Skin epidermis (tissue), 12 donors: Measurements from ENCODE around the gene ZBED4.
A peak's percentile ranks its signal among the peaks of the same experiment; 100 is the strongest.
"Not testable (repeated sequence)": the region's sequence is repeated elsewhere in the genome, so short reads cannot be mapped to it uniquely, and the experiment has no call there.

Experiments
- H3K27ac ChIP-seq, 21 experiments: fragments of 200-600 bp; sonication (generic) in 11 of 21; one replicate each; pipeline ENCODE4 v1.5.0; 2020; ENCODE audit warnings: mild to moderate bottlenecking in 3 of 21, inconsistent platforms in 2 of 21, moderate library complexity in 2 of 21
- H3K4me3 ChIP-seq, 7 experiments: fragments of 200-600 bp; sonication (generic) in 2 of 7; one replicate each; pipeline ENCODE4 v1.5.0; 2020; ENCODE audit warnings: inconsistent platforms in 2 of 7, mild to moderate bottlenecking in 2 of 7, moderate library complexity in 1 of 7

ZBED4 gene, protein sequence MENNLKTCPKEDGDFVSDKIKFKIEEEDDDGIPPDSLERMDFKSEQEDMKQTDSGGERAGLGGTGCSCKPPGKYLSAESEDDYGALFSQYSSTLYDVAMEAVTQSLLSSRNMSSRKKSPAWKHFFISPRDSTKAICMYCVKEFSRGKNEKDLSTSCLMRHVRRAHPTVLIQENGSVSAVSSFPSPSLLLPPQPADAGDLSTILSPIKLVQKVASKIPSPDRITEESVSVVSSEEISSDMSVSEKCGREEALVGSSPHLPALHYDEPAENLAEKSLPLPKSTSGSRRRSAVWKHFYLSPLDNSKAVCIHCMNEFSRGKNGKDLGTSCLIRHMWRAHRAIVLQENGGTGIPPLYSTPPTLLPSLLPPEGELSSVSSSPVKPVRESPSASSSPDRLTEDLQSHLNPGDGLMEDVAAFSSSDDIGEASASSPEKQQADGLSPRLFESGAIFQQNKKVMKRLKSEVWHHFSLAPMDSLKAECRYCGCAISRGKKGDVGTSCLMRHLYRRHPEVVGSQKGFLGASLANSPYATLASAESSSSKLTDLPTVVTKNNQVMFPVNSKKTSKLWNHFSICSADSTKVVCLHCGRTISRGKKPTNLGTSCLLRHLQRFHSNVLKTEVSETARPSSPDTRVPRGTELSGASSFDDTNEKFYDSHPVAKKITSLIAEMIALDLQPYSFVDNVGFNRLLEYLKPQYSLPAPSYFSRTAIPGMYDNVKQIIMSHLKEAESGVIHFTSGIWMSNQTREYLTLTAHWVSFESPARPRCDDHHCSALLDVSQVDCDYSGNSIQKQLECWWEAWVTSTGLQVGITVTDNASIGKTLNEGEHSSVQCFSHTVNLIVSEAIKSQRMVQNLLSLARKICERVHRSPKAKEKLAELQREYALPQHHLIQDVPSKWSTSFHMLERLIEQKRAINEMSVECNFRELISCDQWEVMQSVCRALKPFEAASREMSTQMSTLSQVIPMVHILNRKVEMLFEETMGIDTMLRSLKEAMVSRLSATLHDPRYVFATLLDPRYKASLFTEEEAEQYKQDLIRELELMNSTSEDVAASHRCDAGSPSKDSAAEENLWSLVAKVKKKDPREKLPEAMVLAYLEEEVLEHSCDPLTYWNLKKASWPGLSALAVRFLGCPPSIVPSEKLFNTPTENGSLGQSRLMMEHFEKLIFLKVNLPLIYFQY

DNA sequence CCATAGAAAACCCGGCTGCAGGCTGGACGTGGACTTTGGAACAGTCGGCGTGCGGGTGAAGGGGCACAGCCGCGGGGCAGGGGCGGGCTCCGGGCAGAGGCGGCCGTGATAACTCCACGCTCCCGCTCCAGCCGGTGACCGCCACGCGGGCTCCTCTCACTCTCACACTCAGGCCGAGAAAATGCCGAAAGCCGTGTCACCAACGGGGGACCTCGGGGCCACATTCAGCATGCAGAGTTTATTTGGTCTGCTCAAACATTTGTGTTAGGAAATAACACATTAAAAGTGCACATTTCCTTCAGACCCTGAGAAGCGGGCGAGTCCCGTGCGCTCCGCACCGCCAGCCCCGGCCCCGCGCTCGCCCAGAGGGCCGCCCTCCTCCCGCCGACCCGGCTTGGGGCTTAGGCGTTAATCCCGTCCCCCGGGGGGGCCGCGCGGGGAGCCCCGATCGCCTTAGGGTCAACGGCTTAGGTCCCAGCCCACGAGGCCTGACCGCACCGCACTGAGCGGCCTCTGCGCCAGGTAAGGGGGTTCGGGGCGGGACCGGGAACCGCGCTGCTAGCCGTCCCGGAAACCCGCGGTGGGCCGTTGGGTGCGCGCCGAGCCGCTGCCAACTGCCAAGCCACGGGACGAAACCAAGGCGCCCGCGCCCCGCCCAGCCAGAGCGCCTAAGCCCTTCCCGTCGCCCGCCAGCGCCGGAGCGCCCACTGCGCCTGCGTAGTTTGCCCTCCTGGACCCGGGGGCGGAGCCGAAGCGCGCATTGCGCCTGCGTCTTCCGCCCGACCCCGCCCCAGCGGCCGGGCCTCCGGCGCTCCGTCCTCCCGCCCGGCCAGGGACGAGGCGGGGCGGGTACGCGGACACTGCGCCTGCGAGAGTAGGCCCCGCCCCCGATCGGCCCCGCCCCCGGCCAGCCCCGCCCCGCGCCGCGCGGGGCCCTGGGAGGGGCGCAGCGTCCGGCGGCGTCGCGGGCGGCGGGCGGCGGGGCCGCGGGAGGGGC is at the start of gene ZBED4:
Gene ZBED4, plus strand, starts transcription at position 947 of the 997 bp plus-strand sequence. CDS start 29,819 bp downstream, outside the sequence.
- Histone ChIP-seq H3K27ac (peak within 1 kb of the TSS; percentile 68 to 98 (median 96)), H3K4me3 (peak within 1 kb of the TSS; percentile 57 to 90 (median 67))

DNA sequence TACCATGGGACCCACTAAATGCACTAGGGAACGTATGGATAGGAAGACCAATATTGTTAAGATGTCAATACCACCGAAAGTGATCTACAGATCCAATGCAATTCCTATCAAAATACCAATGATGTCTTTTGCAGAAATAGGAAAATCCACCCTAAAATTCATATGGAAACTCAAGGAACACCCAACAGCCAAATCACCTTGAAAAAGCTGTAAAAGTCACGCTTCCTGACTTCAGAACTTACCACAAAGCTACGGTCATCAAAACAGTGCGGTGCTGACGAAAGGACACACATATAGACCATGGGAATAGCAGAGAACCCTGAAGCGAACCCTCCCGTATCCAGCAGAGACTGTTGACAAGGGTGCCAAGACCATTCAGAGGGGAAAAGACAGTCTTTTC is 46.5 kb upstream of the ZBED4 start:
- Histone ChIP-seq H3K4me3 (no peak overlapping the region), H3K27ac (no peak overlapping the region)

DNA sequence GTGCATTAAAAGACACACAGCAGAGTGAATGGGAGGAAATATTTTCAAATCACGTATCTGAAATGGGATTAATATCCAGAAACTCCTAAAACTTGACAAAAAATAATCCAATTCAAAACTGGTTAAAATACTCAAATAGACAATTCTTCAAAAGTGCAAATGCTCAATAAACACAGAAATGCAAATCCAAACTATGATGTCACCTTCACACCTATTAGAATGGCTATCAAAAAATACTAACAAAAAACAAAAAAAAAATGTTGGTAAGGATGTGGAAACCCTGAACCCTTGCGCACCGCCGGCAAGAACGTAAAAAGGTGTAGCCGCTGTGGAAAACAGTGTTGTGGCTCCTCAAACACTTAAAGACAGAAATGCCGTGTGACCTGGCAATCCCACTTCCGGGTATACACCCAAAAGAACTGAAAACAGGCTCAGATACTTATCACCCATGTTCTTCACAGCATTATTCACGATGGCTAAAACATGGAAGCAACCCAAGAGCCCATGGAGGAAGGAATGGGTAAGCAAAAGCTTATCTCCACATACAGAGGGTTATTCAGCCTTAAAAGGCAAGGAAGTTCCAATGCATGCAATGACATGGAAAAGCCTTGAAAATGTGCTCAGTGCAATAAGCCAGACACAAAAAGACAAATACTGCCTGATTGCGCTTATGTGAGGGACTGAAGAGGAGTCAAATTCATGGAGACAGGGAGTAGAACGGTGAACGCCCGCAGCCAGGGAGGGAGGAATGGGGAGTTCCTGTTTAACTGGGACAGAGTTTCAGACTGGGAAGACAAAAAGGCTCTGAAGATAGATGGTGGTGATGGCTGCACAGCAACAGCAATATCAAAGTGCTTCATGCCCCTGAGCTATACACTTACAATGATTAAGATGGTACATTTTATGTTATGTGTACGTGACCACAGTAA is 45.6 kb upstream of the ZBED4 start:
- H3K4me3 ChIP-seq = no peak overlapping the region
- H3K27ac ChIP-seq = peak overlapping the region in 1 of 21 experiments; percentile 5

DNA sequence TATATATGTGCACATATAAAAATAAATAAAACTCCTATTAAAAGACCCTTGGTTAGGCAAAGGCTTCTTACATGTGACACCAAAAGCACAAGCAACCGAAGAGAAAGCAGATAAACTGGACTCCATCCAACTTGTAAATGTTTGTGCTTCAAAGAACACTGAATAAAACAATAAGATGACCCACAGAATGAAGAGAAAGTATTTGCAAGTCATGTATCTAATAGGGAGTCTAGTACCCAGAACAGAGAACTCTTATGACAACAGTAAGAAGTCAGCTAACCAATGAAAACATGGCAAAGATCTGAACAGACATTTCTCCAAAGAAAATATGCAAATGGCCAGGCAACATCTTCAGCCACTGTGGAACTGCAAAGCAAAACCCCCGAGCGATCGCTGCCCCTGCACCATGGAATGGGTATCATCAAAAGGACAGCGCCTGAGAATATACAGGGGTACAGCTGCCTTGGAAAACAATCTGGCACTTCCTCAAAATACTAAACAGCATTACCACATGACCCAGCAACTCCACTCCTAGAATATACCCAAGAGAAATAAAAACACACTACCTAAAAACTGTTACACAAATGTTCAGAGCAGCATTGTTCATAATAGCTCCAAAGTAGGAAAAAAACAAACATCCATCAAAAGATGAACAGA is 43.2 kb upstream of the ZBED4 start:
- Histone ChIP-seq H3K4me3 (no peak overlapping the region), H3K27ac (no peak overlapping the region)

DNA sequence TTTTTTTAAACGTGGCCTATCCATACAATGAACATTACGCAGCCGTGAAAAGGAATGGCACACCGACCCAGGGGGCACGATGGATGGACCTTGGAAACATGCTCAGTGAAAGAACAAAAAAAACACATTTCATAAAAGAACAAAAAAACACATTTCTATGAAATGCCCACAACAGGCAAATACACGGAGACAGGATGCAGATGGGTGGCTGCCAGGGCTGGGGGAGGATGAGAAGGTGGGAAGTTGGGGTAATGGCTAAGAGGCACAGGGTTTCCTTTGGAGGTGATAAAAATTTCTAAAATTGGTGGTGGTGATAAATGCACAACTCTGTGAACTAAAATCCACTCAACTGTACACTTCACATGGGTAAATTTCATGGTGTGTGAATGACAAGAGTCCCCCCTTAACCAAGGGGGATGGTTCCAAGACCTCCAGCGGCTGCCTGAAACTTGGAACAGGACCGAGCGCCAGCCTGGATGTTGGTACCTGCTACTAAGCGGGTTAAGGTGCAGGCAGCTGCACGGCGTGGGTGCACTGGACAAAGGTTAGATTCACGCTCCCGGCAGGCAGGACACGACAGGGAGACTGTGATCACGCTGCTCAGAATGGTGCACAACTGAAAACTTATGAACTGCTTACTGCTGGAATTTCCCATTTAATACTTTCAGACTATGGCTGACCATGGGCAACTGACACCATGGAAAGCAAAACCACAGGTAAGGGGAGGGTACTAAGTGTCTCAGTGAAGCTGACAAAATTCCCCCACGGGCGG is 42.4 kb upstream of the ZBED4 start:
- Histone ChIP-seq H3K4me3 (no peak overlapping the region), H3K27ac (no peak overlapping the region)

DNA sequence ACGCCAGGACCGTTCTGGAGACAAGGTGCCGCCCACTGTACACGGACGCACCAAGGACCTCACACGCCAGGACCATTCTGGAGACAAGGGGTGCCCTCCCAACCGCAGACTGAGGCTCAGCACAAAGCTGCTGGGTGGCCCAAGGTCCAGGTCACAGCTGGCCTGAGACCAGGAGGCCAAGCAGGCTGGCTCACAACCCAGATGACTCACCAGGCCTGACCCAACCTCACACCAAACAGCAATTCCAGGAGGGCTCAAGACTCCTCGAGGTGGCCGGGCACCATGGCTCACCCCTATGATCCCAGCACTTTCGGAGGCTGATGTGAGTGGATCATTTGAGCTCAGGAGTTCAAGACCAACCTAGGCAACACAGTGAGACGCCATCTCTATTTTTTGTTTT is 40.8 kb upstream of the ZBED4 start:
- H3K27ac ChIP-seq = no peak overlapping the region
- H3K4me3 ChIP-seq = no peak overlapping the region

DNA sequence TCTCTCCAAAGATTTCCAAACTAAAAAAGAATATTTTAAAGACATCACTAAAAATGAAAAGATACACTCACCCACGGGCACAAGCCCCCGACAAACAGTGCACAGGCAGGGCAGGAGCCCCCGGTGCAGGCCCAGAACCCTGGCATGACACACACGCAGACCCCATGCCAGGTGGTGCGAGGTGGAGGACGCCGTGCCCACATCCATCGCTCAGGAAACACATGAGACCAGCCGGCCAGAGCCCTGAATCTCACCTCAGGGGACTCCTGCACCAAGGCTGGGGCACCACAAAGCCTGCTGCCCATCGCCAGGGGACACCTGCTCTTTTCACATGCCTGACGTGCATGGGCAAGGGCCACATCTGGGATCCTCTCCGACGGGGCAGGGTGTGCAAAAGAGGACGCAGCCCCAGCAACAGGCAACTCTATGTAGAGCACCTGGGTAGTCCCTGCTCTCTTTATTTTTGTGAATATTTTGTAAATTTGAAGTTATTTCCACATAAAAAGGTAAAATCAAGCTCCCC is 39.4 kb upstream of the ZBED4 start:
- Histone ChIP-seq H3K4me3 (no peak overlapping the region), H3K27ac (no peak overlapping the region)

DNA sequence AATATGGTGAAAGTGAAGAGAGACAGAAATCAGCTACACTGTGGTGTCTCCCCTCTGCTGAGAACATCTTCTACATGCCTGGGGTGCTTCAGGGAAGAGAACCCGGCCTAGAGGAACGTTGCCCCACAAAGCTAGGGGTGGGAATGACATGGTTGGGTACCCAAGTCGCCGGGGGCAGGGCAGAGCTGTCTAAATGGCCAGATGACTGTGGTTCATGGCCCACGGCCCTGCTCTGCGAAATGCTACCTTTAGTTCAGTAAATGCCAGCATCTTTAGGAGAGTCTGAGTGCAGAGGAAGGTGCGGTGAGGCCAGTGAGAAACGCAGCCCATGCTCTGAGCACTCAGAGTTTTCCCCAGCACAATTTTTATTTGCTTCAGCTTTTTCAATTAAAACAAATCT is 38.8 kb upstream of the ZBED4 start:
- Histone ChIP-seq H3K4me3 (no peak overlapping the region), H3K27ac (no peak overlapping the region)

DNA sequence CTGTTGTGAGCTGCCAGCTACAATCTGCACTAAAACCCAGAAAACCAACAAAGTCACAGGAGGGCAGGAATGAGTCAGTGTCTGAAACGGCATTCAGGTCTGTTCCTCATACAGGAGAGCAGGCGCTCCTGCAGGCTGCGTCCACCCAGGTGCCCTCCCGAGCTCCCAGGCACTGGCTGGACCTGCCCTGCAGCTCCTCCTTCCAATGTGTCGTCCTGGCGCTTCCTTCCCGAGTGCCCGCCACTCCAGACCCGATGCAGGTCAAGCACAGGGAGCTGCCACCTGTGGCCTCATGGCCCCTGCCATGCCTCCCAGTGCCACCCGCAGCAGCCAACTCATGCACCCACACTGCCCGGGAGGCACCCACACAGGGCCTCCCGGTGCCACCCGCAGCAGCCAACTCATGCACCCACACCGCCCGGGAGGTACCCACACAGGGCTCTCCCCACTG is 38.0 kb upstream of the ZBED4 start:
- Histone ChIP-seq H3K27ac (no peak overlapping the region), H3K4me3 (no peak overlapping the region)

DNA sequence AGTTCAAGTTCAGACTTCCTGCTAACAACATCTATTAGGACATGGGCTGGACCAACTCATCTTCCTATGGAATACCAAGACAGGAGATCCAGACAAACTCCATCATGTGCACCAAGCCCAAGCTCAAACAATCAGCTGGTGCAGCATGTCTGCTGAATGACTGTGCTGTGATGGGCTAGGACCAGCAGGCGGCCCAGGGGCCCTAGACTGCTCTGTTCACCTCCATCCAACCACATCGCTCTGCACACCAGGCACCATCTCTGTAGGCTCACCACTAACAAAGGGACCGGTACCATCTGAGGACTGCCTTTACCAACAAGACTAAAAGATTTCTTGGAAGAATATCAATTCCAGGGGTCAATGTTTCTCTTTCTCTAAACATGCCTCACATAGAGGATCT is 36.3 kb upstream of the ZBED4 start:
- Histone ChIP-seq H3K4me3 (no peak overlapping the region), H3K27ac (no peak overlapping the region)

DNA sequence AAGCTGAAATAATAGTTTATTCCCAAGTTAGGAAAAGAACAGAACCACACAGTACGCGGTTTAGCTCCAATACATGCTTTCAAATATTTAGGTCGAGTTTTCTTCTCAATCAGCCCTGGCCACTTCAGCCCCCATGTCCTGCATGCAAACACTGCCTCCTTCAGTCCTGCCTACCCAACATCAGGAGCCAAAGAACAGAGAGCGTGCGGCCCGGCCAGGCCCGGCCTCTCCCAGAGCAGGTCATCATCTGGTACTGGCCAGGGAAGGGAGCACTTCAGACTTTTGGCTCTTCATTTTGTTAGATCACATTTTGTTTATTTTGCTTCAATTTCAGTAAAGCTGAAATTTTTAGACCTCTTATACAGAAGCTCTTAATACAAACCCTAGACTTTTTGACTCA is 32.7 kb upstream of the ZBED4 start:
- no peak overlapping the region for H3K4me3 ChIP-seq
- H3K27ac ChIP-seq = no peak overlapping the region

DNA sequence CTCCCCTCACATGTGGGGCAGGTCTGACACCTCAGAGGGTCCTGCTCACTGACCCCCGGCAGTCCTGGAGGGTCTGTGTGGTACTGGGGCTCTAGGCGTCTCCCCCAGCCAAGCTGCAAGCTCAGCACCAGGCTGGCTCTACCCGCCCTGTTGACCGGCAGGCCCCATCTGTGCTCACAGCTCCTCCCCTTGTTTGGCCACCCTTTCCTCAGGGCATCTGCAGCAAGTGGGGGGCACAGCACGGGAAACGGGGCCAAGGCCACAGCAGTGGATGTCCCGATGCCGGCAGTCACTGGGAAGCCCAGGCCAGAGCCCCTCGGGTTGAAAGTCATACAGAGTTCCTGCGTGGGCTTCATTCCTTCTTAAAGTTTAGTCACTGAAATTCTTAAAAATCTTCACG is 31.9 kb upstream of the ZBED4 start:
- not testable (repeated sequence) for H3K27ac ChIP-seq, H3K4me3 ChIP-seq

DNA sequence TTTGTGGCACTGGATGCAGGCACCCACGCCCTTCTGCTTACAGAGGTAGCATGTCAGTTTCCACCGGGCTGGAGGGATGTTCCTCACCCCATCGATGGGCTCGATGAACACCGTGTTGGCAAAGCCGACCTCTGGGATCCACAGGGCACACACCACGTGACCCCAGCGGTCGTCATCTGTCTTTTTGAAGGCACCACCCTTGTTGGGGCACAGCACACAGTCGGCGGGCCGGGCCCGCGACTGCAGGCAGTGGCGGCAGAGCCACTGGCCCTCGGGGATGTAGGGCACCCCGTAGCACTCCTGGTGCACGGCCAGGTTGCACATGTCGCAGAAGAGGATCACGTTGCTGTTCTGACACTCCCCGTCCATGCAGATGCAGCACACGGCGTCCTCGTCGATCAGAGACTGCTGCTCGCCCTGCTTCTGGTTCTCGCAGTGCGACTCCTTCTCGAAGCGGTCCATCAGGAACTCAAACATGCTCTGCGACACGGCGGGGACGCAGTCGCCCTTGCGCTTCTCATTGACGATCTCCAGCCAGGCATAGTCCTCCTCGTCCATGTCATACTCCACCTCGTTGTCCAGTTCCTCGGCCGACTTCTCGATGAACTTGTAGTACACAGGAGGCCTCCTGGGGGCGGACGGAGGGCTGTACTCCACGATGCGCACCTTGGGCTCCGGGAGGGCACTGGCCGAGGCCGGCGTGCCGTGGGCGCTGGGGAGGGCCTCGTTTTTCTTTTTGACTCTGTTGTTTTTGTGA is 30.2 kb upstream of the ZBED4 start:
- Histone ChIP-seq H3K4me3 (no peak overlapping the region), H3K27ac (no peak overlapping the region)

DNA sequence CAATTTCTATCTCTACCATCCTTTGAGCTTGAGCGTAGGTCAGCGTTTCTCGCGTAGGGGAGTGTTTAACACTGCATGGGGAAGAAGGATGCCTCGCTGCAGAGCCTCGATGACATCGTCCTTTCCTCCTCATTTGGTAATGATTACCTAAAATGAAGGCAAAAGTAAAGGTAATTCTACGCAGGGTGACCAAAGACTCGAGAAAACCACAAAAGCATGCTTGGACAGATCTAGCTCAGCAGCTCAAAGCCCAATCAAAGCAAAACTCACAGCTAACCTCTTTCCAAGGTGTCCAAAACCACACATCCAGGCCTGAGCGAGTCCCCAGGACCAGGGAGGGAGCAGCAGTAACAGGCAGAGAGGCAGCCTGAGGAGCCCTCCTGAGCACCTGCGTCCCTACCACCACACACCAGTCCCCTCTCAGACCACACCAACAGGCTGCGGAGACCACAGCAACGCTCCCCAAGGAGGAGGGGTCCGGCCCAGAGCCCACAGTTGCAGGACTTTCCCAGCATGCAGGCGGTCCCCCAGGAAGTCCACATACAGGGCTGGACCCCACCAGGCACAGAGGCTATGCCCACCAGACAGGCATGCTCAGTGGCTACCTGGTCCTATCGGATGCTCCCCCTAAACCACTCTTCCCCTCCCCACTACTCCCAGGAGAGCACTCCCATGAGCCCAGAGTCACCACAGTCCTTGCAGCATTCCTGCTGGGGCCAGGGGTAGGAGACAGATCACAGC is 29.3 kb upstream of the ZBED4 start:
- Histone ChIP-seq H3K4me3 (no peak overlapping the region), H3K27ac (peak overlapping the region in 1 of 21 experiments; percentile 66)

DNA sequence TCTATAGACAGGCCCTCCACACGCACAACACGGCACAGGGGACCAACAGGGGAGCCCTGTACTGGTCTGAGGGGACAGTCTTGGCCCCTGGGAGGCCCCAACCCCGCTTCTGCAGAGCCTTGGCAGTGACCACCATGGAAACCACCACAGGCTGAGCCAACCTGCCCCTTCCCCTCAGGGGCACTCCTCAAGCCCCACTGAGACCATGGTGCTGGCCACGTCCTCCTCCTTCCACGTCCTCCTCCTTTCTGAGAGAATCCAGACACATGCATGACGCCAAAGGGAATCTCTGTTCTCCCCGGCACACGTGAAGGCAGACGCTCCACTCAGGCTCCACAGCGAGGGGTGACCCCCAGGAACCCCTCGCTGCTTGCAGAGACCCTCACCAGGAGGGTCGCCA is 28.7 kb upstream of the ZBED4 start:
- Histone ChIP-seq H3K4me3 (peak overlapping the region in 2 of 7 experiments; percentile 61 to 86), H3K27ac (peak overlapping the region in 2 of 21 experiments; percentile 66 to 91)
